BE2C (cell line): Measurements from ENCODE around the gene SEC16A.

ENCODE experiments used
- DNase-seq: peaks from one replicate; pipeline ENCODE4 v3.0.0-alpha.2; 2020
- H3K27me3 ChIP-seq: fragments of 250-450 bp; sonication (Bioruptor Pico); 2 replicates; pipeline ENCODE4 v1.5.1; 2020; ENCODE audit warnings: mild to moderate bottlenecking
- H3K36me3 ChIP-seq: fragments of 250-450 bp; sonication (Bioruptor Pico); 2 replicates; pipeline ENCODE4 v1.5.1; 2020; ENCODE audit warnings: mild to moderate bottlenecking
- H3K4me1 ChIP-seq: fragments of 250-450 bp; sonication (Bioruptor Pico); 2 replicates; pipeline ENCODE4 v1.5.1; 2020
- H3K4me3 ChIP-seq: 2 replicates; pipeline ENCODE4 v1.5.1; 2011; ENCODE audit warnings: low read depth, low read length
- H3K9me3 ChIP-seq: fragments of 250-450 bp; sonication (Bioruptor Pico); 2 replicates; pipeline ENCODE4 v1.5.1; 2020
- CTCF ChIP-seq: IDR thresholded peaks from 2 replicates; pipeline ENCODE4 v1.5.1; 2012; ENCODE audit warnings: mild to moderate bottlenecking, low read depth, low read length

The SEC16A gene

GRCh38 chr9:136484153-136485048 lies 1.6 kb upstream of the SEC16A start:
- TF ChIP-seq CTCF: no peak
- H3K4me3 ChIP-seq: peak overlapping the region; percentile 67
- H3K9me3 ChIP-seq: no peaks in the 10 kb centered on the region
- no peak for DNase-seq
- H3K36me3 ChIP-seq: peaks cover 5% of the 10 kb centered on the region; the same call in 1 of the 2 replicates
- H3K27me3 ChIP-seq: no peaks in the 10 kb centered on the region
- H3K4me1 ChIP-seq: no peaks in the 10 kb centered on the region

- no peaks in the 10 kb centered on the region for H3K27me3 ChIP-seq
- peaks cover 5% of the 10 kb centered on the region; the same call in 1 of the 2 replicates for H3K36me3 ChIP-seq
- H3K9me3 ChIP-seq: no peaks in the 10 kb centered on the region
- no peaks in the 10 kb centered on the region for H3K4me1 ChIP-seq
- peak overlapping the region; percentile 67 for H3K4me3 ChIP-seq
- DNase-seq: peak; percentile 97
- no peak for TF ChIP-seq CTCF
Measured at GRCh38 chr9:136483589-136484152, 831 bp upstream of the SEC16A start.

- H3K9me3 ChIP-seq: no peaks in the 10 kb centered on the region
- no peaks in the 10 kb centered on the region for H3K27me3 ChIP-seq
- H3K4me3 ChIP-seq: peak overlapping the region; percentile 86
- H3K4me1 ChIP-seq: no peaks in the 10 kb centered on the region
- peaks cover 13% of the 10 kb centered on the region for H3K36me3 ChIP-seq
- TF ChIP-seq CTCF: no peak
- no peak for DNase-seq
Measured at GRCh38 chr9:136482046-136482792, 621 bp downstream of the SEC16A start.

DNA sequence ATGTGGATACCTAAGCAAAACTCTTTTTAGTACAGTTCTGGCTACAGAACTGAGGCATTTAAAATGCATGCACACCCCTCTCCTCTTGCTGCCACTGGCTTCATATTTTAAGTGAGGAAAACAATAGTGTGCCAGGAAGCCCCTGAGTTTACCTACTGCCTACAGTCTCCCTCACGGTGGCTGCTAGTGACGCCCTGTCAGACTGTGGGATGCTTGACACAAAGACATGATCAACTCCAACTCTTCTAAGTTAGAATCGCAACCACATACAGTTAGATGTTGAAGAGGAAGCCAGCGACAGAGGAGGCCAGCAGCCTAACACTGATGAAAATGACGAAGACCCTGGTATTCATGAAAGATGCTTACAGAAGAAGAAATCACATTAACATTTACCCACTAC lies 1.3 kb downstream of the SEC16A start:
- Histone ChIP-seq H3K27me3 (no peaks in the 10 kb centered on the region), H3K4me3 (peak overlapping the region; percentile 86), H3K4me1 (no peaks in the 10 kb centered on the region), H3K9me3 (no peaks in the 10 kb centered on the region), H3K36me3 (peaks cover 19% of the 10 kb centered on the region)
- TF ChIP-seq CTCF: no peak
- no peak for DNase-seq

GRCh38 chr9:136476369-136477150 lies 6.3 kb downstream of the SEC16A start:
- no peak for TF ChIP-seq CTCF
- no peak overlapping the region for H3K4me3 ChIP-seq
- no peaks in the 10 kb centered on the region for H3K4me1 ChIP-seq
- H3K9me3 ChIP-seq: no peaks in the 10 kb centered on the region
- DNase-seq: no peak
- peaks cover 64% of the 10 kb centered on the region for H3K36me3 ChIP-seq
- H3K27me3 ChIP-seq: no peaks in the 10 kb centered on the region
